DOHH2 (cell line): ENCODE results near the gene AFF1.

Source experiments
- H3F3A ChIP-seq: fragments of 200-600 bp; sonication (generic), shearing (Covaris generic); 2 replicates; pipeline ENCODE4 v1.6.0; 2016; ENCODE audit warnings: antibody characterized with exemption, mild to moderate bottlenecking; ENCODE audit not compliant: control insufficient read depth, insufficient read depth
- H3K27ac ChIP-seq: fragments of 200-600 bp; sonication (generic); 2 replicates; pipeline ENCODE4 v1.5.1; 2014; ENCODE audit warnings: low read depth, mild to moderate bottlenecking, low read length, moderate library complexity
- H3K27me3 ChIP-seq: fragments of 200-600 bp; sonication (generic); 2 replicates; pipeline ENCODE4 v1.6.1; 2014; ENCODE audit warnings: mild to moderate bottlenecking, low read length, mixed read lengths; ENCODE audit not compliant: control insufficient read depth
- H3K36me3 ChIP-seq: fragments of 200-600 bp; sonication (generic); 2 replicates; pipeline ENCODE4 v1.6.1; 2014; ENCODE audit warnings: mild to moderate bottlenecking, low read length, moderate library complexity, mixed read lengths; ENCODE audit not compliant: control insufficient read depth
- H3K4me1 ChIP-seq: fragments of 200-600 bp; sonication (generic); 2 replicates; pipeline ENCODE4 v1.6.1; 2014; ENCODE audit warnings: mild to moderate bottlenecking, low read length, mixed read lengths; ENCODE audit not compliant: control insufficient read depth
- H3K4me2 ChIP-seq: fragments of 200-600 bp; sonication (generic); 2 replicates; pipeline ENCODE4 v1.6.0; 2014; ENCODE audit warnings: mild to moderate bottlenecking, low read length, moderate library complexity
- H3K4me3 ChIP-seq: fragments of 200-600 bp; sonication (generic); 2 replicates; pipeline ENCODE4 v1.5.1; 2014; ENCODE audit warnings: mild to moderate bottlenecking, low read length, mixed read lengths
- H3K79me2 ChIP-seq: fragments of 200-600 bp; sonication (generic); 2 replicates; pipeline ENCODE4 v1.6.1; 2014; ENCODE audit warnings: mild to moderate bottlenecking, low read length, mixed read lengths; ENCODE audit not compliant: control insufficient read depth
- H3K9me2 ChIP-seq: fragments of 200-600 bp; sonication (generic); replicated peaks from 2 replicates; pipeline ENCODE4 v1.6.1; 2014; ENCODE audit warnings: mild to moderate bottlenecking, low read length, mixed read lengths; ENCODE audit not compliant: control insufficient read depth
- H3K9me3 ChIP-seq: fragments of 200-600 bp; sonication (generic); 2 replicates; pipeline ENCODE4 v1.6.1; 2014; ENCODE audit warnings: antibody characterized with exemption, low read length, mixed read lengths; ENCODE audit not compliant: control insufficient read depth, insufficient read depth
- H4K20me1 ChIP-seq: fragments of 200-600 bp; sonication (generic); 2 replicates; pipeline ENCODE4 v1.6.0; 2014; ENCODE audit warnings: low read depth, mild to moderate bottlenecking, antibody characterized with exemption, low read length, moderate library complexity; ENCODE audit not compliant: control insufficient read depth, insufficient read depth
- CTCF ChIP-seq: fragments of 200-600 bp; sonication (generic); IDR thresholded peaks from one replicate; pipeline ENCODE4 v1.5.1; 2014; ENCODE audit warnings: antibody characterized with exemption, mild to moderate bottlenecking, low read depth, low read length; ENCODE audit not compliant: poor library complexity, severe bottlenecking
- EZH2phosphoT487 ChIP-seq: fragments of 200-600 bp; sonication (generic); IDR thresholded peaks from 2 replicates; pipeline ENCODE4 v1.6.1; 2017; ENCODE audit warnings: borderline replicate concordance, mild to moderate bottlenecking, antibody characterized with exemption, low read length, moderate library complexity, mixed read lengths

AFF1 gene

GRCh38 chr4:87006426-87006675, 71.5 kb downstream of the AFF1 start:
- peak overlapping the region; percentile 83 for H3K4me2 ChIP-seq
- no peaks in the 10 kb centered on the region for H3K36me3 ChIP-seq
- peak overlapping the region; percentile 91 for H3K4me3 ChIP-seq
- H3F3A ChIP-seq: peaks cover 16% of the 10 kb centered on the region
- no peaks in the 10 kb centered on the region for H3K9me3 ChIP-seq
- H4K20me1 ChIP-seq: peaks cover 6% of the 10 kb centered on the region
- H3K27me3 ChIP-seq: peaks cover 26% of the 10 kb centered on the region
- H3K79me2 ChIP-seq: peaks cover 33% of the 10 kb centered on the region
- TF ChIP-seq EZH2phosphoT487 (no peak), CTCF (no peak)
- H3K4me1 ChIP-seq: peaks cover 47% of the 10 kb centered on the region
- H3K9me2 ChIP-seq: no peaks in the 10 kb centered on the region
- peak overlapping the region; percentile 66 for H3K27ac ChIP-seq

DNA sequence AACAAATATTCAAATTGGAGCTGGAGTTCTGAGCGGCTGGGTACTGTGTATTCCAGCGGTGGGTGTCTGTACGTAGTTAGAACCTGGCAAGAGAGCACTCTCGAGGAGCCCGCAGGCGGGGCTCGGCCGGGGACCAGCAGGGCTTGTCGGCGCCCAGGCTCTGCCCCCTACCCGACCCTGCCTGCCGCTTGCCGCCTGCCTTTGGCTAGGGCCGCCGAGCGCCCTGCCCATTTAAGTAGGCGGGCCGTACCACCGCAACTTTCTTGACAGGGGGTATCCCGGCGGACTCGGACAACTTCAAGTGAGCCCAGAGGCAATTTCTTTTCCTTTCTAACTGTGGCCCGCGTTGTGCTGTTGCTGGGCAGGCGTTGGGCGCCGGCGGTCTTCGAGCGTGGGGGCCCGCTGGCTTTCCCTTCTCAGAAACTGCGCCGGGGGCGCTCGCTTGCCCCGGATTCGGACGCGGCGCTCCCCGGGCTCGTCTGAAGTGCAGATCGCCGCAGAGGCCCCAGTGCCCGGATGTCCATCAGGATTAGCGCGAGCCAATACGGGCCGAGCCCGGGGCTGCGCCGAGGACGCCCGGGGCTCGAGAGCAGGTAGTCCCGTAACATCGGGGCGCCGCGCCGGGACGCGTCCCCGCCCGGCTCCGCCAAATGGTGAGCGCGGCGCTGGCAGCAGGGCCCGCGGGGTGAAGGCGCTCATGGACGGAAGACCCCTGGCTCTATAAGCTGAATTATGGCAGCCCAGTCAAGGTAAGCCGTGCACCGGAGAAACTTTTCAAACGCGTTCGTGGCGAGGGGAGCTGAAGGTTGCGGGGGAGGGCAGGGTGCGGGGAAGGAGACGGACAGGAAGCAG, 72.1 kb downstream of the AFF1 start:
- Histone ChIP-seq H3K4me3 (peak overlapping the region; percentile 91), H3K27ac (peak overlapping the region; percentile 66), H3K27me3 (peaks cover 26% of the 10 kb centered on the region), H3K4me2 (peak overlapping the region; percentile 83), H3K36me3 (no peaks in the 10 kb centered on the region), H3F3A (peaks cover 16% of the 10 kb centered on the region), H4K20me1 (peaks cover 6% of the 10 kb centered on the region), H3K9me2 (no peaks in the 10 kb centered on the region), H3K4me1 (peaks cover 53% of the 10 kb centered on the region), H3K9me3 (no peaks in the 10 kb centered on the region), H3K79me2 (peaks cover 36% of the 10 kb centered on the region)
- TF ChIP-seq CTCF (peak; percentile 46), EZH2phosphoT487 (no peak)

- H3K4me1 ChIP-seq: peaks cover 59% of the 10 kb centered on the region
- TF ChIP-seq CTCF: no peak
- TF ChIP-seq EZH2phosphoT487: no peak; the same call in 1 of the 2 replicates
- H3K4me3 ChIP-seq: peak overlapping the region; percentile 91
- H3K79me2 ChIP-seq: peaks cover 38% of the 10 kb centered on the region
- peak overlapping the region; percentile 83 for H3K4me2 ChIP-seq
- H3K27ac ChIP-seq: 0 out of 2 replicates have a peak overlapping the region, but pooled peaks have one; percentile 66
- no peaks in the 10 kb centered on the region for H3K9me2 ChIP-seq
- H3K9me3 ChIP-seq: no peaks in the 10 kb centered on the region
- H3K27me3 ChIP-seq: peaks cover 26% of the 10 kb centered on the region
- H3F3A ChIP-seq: peaks cover 23% of the 10 kb centered on the region
- no peaks in the 10 kb centered on the region for H3K36me3 ChIP-seq
- H4K20me1 ChIP-seq: peaks cover 6% of the 10 kb centered on the region
Measured at GRCh38 chr4:87007528-87008446, 73.0 kb downstream of the AFF1 start.
